Measurements from ENCODE around the gene ONECUT1. TPM values are rescaled to one million over a fixed set of nuclear protein-coding genes. Genes with fewer than 3 reads are reported as not detected.

The ONECUT1 gene
- total and polyA plus RNA-seq, 10 of the 15 experiments (the other 5 are each of a cell fraction or from before 2014, with no cell fraction given), result 0.28 TPM; not detected in 9

DNA sequence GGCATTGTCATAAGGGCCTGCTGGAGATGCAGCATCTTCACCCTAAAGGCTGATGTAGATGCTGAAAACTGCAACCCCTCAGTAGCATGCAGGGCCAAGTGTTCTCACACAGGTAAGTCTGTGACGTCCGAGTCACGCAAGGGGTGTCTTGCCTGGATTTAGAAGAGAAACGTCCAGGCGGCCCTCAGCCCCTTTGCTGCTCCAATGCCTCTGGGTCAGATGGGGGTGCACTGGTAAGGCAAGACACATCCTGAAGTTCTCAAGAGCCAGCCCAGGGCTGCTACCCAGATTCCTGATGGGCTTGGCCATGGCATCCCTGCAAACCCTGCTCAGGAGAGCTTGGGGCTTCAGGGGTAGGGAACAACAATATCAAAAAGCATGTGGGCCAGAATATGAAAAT lies 25.4 kb downstream of the ONECUT1 start:
- Histone ChIP-seq H3K9me3 (replicated peaks; ENCODE audit: control insufficient read depth, insufficient read depth, low read length) (no peaks in the 10 kb centered on the region), H2AFZ (ENCODE audit: control insufficient read depth, low read depth, low read length) (no peak overlapping the region), H4K20me1 (ENCODE audit: control insufficient read depth, insufficient read depth) (no peaks in the 10 kb centered on the region), H3K79me2 (ENCODE audit: control insufficient read depth, insufficient read depth, low read length) (no peaks in the 10 kb centered on the region), H3K9ac (ENCODE audit: control insufficient read depth, insufficient read depth, low read length) (no peak overlapping the region), H3K36me3 (ENCODE audit: control insufficient read depth in 2 of 2, insufficient read depth in 2 of 2, low read length in 1 of 2) (no peaks in the 10 kb centered on the region), H3K4me3 (no peak overlapping the region), H3K4me2 (ENCODE audit: control insufficient read depth, insufficient read depth) (no peak overlapping the region), H3K27me3 (replicated peaks in 1 of 2; ENCODE audit: control insufficient read depth in 2 of 2, insufficient read depth in 2 of 2, low read length in 1 of 2) (peaks cover 0 to 3% of the 10 kb centered on the region in 2 experiments; a peak in 3 of 4 replicates), H3K27ac (ENCODE audit: control insufficient read depth, insufficient read depth) (no peak overlapping the region), H3K4me1 (ENCODE audit: control insufficient read depth, insufficient read depth, low read length) (no peaks in the 10 kb centered on the region)
- ChIA-PET RAD21 (ENCODE audit: unreplicated experiment) (no interaction called here), CTCF (interaction anchor here (0.6 kb wide), 1 partner anchor 326 kb away, joined by 3 read pairs; no protein-coding TSS in a partner anchor), SMC1A (ENCODE audit: uncharacterized antibody, unreplicated experiment) (interaction anchor here (1.5 kb wide), 1 partner anchor 17 kb away, joined by 3 read pairs; no protein-coding TSS in a partner anchor), POLR2A (no interaction called here)
- ATAC-seq (no peak), DNase-seq (ENCODE audit: low read depth, low spot score) (no peak), FAIRE-seq (no peak)
- in situ Hi-C loops (cut with MboI), result no loop called here
- 37% methylated on average over 5 of the region's 5 CpGs for WGBS (ENCODE audit: insufficient coverage, insufficient replicate concordance, low lambda C conversion rate, missing lambda C conversion rate)
- intact Hi-C loops (cut with micrococcal nuclease; ENCODE audit: unreplicated experiment), result no loop called here
- TF ChIP-seq HSF1 (IDR thresholded peaks at IDR 0.05; ENCODE audit: low read depth, low read length) (no peak), PAX8 (IDR thresholded peaks at IDR 0.05) (no peak), ZNF622 (IDR thresholded peaks at IDR 0.05) (no peak), ZNF384 (IDR thresholded peaks at IDR 0.05; ENCODE audit: borderline replicate concordance, low read depth, low read length) (no peak)
- TF ChIP-seq, protein P1, sequence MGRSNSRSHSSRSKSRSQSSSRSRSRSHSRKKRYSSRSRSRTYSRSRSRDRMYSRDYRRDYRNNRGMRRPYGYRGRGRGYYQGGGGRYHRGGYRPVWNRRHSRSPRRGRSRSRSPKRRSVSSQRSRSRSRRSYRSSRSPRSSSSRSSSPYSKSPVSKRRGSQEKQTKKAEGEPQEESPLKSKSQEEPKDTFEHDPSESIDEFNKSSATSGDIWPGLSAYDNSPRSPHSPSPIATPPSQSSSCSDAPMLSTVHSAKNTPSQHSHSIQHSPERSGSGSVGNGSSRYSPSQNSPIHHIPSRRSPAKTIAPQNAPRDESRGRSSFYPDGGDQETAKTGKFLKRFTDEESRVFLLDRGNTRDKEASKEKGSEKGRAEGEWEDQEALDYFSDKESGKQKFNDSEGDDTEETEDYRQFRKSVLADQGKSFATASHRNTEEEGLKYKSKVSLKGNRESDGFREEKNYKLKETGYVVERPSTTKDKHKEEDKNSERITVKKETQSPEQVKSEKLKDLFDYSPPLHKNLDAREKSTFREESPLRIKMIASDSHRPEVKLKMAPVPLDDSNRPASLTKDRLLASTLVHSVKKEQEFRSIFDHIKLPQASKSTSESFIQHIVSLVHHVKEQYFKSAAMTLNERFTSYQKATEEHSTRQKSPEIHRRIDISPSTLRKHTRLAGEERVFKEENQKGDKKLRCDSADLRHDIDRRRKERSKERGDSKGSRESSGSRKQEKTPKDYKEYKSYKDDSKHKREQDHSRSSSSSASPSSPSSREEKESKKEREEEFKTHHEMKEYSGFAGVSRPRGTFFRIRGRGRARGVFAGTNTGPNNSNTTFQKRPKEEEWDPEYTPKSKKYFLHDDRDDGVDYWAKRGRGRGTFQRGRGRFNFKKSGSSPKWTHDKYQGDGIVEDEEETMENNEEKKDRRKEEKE (IDR thresholded peaks at IDR 0.05), result no peak
- no TSS peak for BruUV-seq (replicated peaks)
